HepG2 (cell line): ENCODE data around the gene GRID1.

Experiments
- GABPA ChIP-seq, 2 experiments: IDR thresholded peaks; 2 replicates each; pipeline ENCODE4 v1.6.1; 2011 to 2016; ENCODE audit warnings: low read depth in 2 of 2, low read length in 1 of 2, missing biosample characterization in 1 of 2, missing genetic modification characterization in 1 of 2
- MAFG ChIP-seq: sonication (generic); formaldehyde crosslinking; IDR thresholded peaks from 2 replicates; pipeline ENCODE4 v1.5.1; 2020; ENCODE audit warnings: mild to moderate bottlenecking, missing genetic modification reagents

GRCh38 chr10:85826377-85826776 is 540.2 kb downstream of the GRID1 start:
- TF ChIP-seq MAFG (CRISPR knock-in tag) (no peak), GABPA (IDR thresholded peaks at IDR 0.05; ENCODE audit: low read depth, low read length) (no peak), GABPA (CRISPR knock-in tag; IDR thresholded peaks at IDR 0.05; ENCODE audit: low read depth) (no peak)
